GM21528 (cell line): ENCODE data around the gene SAYSD1.

Experiments used
- ATAC-seq: cut with Tn5 transposase; IDR thresholded peaks from one replicate; pipeline ENCODE4 v1.9.1; 2021; ENCODE audit warnings: mild to moderate bottlenecking, moderate library complexity; ENCODE audit not compliant: unreplicated experiment, low FRiP score

Gene SAYSD1

DNA sequence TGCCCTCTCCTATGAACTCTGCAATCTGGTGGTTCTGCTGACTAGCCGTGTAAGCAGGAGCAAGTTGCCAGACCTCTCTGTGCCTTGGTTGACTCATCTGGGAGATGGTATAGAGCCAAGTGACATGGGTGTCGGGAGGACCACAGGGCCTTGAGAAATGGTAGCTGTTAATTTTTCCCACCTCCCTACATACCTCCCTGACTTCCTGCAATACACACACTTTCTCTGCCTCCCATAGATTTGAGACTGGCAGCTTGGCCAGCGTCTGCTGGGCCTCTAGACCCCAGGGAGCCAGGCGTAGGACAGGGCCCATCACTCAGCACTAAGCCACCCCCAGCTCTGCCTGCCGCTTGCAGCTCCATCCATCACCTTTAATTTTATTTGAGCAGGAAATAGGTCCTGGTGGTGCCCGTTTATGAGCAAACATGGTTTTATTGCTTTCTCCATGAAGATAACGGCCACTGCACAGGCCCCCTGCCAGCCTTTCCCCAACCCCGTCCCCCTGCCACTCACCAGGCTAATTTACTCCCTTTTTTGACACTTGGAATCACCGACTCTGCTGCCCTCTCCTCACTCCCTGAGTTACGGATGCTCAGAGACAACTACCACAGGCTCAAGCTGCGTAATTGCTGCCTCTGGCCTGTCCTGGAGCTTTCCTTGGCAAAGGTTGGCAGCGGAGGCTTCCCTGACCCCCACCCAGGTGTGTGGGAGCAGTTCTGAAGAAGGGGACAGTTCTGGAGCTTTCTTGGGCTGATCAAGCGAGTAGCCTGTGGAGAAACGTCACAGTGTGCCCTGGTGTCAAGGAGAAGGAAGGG lies 55.3 kb downstream of the SAYSD1 start:
- ATAC-seq: no peak

DNA sequence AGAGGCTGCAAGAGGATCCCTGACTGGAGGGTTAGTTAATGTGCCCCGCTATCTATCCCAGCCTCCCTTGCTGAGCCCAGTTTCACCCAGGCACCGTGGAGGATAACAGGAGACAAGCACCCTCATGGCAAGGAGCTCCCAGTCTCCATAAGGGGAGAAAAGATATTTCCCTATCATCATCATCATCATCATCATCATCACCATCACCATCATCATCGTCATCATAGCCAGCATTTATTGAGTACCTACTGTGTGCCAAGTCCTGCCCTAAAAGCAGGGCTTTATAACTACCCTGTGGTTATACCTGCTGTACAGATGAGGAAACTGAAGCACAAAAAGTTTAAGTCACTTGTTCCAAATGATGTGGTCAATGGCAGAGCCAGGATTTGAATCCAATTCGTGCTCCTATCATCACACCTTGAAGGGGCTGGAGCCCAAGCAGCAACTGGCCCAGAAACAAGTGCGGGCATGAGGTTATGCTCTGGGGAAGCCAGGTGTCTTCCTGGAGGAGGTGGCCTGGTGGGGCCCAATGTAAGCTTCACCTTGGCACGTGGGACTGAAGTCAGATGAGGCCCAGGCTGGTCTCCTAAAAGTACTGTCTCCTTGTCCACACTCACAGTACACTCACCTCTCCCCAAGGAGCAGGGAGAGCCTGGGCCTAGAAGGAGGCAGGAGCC lies 56.4 kb downstream of the SAYSD1 start:
- no peak for ATAC-seq

DNA sequence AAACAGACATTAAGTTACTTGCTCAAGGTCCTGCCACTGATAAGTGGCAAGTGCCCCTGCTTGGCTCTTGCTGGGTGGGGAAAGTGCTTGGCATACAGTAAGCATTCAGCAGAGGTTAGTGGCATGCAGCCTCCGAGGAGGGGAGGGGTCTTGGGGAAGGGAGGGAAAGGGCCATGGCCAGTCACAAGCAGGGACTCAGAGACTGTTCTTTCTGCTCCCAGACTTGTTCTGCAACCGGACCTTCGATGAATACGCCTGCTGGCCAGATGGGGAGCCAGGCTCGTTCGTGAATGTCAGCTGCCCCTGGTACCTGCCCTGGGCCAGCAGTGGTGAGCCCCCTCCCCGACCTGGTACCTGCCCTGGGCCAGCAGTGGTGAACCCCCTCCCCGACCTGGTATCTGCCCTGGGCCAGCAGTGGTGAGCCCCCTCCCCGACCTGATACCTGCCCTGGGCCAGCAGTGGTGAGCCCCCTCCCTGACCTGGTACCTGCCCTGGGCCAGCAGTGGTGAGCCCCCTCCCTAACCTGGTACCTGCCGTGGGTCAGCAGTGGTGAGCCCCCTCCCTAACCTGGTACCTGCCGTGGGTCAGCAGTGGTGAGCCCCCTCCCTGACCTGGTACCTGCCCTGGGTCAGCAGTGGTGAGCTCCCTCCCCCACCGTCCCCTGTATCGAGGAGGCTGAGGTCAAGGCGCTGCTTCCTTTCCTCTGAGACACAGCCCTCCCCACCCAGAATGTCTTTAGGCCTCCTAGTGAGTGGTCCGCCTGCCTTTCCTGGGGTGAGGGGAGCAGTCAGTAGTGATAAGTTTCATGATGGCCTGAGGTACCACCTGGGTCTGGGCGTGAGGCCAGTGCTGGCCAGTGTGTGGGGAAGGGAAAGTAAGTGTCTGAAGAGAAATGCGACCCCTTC lies 57.5 kb downstream of the SAYSD1 start:
- ATAC-seq: no peak

- ATAC-seq: no peak
These were observed 58.3 kb downstream of the SAYSD1 start for GRCh38 chr6:39056681-39057080.

GRCh38 chr6:39056191-39056590 lies 58.8 kb downstream of the SAYSD1 start:
- ATAC-seq: no peak

DNA sequence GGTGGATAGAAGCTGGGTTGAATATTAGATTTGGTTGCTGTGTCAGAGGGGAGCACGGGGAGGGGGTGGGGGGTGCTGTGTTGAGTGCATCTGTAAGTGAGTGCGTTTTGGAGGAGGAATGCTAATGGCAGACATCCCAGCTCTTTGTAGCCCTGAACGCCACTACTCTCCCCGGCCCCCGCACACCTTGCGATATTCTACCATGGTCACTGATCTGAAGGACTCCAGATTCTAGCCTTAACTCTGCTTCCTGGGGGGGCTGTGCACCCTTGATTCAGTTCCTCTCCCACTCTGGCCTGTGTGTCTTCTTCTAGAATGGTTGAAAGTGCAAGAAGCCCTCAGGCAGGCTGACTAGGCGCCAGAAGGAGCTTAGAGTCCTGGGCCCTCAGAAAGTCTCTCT lies 59.3 kb downstream of the SAYSD1 start:
- no peak for ATAC-seq

DNA sequence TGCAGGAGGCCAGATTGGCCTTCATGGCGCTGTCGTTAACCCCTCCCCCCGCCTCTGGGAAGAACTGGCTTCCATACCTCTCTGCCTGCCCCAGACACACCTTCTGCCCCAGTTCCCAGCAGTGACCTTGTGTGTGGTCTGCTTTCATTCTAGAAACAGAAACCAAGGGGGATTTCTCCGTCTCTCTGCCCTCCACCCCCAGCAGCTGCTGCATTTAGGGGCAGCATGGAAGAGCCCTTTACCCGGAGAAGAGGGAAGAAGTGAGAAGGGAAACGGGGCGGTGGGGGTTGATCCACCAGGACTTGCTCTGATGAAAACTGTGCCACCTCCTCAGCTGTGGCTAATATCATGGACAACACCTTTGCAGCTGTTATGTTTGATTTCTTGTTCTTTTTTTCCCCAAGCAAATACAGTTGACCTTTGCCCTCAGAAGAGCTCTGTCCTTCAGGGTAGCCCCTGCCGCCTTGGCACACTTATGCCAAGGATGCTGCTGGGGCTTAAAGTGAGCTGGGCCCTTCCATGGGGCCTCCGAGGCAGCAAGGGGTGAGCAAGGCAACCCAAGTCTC lies 60.3 kb downstream of the SAYSD1 start:
- no peak for ATAC-seq
